HG03520 (cell line): ENCODE data around the gene CA9.

ENCODE experiments used
- ATAC-seq: cut with Tn5 transposase; IDR thresholded peaks from one replicate; pipeline ENCODE4 v1.9.1; 2021; ENCODE audit warnings: mild to moderate bottlenecking, moderate library complexity; ENCODE audit not compliant: unreplicated experiment

Gene CA9

DNA sequence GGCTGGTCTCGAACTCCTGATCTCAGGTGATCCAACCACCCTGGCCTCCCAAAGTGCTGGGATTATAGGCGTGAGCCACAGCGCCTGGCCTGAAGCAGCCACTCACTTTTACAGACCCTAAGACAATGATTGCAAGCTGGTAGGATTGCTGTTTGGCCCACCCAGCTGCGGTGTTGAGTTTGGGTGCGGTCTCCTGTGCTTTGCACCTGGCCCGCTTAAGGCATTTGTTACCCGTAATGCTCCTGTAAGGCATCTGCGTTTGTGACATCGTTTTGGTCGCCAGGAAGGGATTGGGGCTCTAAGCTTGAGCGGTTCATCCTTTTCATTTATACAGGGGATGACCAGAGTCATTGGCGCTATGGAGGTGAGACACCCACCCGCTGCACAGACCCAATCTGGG is 1.5 kb downstream of the CA9 start:
- no peak for ATAC-seq

DNA sequence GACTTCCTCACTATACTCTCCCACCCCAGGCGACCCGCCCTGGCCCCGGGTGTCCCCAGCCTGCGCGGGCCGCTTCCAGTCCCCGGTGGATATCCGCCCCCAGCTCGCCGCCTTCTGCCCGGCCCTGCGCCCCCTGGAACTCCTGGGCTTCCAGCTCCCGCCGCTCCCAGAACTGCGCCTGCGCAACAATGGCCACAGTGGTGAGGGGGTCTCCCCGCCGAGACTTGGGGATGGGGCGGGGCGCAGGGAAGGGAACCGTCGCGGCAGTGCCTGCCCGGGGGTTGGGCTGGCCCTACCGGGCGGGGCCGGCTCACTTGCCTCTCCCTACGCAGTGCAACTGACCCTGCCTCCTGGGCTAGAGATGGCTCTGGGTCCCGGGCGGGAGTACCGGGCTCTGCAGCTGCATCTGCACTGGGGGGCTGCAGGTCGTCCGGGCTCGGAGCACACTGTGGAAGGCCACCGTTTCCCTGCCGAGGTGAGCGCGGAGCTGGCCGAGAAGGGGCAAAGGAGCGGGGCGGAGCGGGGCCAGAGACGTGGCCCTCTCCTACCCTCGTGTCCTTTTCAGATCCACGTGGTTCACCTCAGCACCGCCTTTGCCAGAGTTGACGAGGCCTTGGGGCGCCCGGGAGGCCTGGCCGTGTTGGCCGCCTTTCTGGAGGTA is 2.1 kb downstream of the CA9 start:
- ATAC-seq, result no peak

DNA sequence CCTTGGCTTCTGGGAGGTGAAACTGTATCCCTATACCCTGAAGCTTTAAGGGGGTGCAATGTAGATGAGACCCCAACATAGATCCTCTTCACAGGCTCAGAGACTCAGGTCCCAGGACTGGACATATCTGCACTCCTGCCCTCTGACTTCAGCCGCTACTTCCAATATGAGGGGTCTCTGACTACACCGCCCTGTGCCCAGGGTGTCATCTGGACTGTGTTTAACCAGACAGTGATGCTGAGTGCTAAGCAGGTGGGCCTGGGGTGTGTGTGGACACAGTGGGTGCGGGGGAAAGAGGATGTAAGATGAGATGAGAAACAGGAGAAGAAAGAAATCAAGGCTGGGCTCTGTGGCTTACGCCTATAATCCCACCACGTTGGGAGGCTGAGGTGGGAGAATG is 5.4 kb downstream of the CA9 start:
- ATAC-seq, result no peak

DNA sequence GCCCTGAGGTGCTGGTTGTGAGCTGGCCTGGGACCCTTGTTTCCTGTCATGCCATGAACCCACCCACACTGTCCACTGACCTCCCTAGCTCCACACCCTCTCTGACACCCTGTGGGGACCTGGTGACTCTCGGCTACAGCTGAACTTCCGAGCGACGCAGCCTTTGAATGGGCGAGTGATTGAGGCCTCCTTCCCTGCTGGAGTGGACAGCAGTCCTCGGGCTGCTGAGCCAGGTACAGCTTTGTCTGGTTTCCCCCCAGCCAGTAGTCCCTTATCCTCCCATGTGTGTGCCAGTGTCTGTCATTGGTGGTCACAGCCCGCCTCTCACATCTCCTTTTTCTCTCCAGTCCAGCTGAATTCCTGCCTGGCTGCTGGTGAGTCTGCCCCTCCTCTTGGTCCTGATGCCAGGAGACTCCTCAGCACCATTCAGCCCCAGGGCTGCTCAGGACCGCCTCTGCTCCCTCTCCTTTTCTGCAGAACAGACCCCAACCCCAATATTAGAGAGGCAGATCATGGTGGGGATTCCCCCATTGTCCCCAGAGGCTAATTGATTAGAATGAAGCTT is 6.1 kb downstream of the CA9 start:
- ATAC-seq, result no peak

DNA sequence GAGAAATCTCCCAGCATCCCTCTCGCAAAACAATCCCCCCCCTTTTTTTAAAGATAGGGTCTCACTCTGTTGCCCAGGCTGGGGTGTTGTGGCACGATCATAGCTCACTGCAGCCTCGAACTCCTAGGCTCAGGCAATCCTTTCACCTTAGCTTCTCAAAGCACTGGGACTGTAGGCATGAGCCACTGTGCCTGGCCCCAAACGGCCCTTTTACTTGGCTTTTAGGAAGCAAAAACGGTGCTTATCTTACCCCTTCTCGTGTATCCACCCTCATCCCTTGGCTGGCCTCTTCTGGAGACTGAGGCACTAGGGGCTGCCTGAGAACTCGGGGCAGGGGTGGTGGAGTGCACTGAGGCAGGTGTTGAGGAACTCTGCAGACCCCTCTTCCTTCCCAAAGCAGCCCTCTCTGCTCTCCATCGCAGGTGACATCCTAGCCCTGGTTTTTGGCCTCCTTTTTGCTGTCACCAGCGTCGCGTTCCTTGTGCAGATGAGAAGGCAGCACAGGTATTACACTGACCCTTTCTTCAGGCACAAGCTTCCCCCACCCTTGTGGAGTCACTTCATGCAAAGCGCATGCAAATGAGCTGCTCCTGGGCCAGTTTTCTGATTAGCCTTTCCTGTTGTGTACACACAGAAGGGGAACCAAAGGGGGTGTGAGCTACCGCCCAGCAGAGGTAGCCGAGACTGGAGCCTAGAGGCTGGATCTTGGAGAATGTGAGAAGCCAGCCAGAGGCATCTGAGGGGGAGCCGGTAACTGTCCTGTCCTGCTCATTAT is 6.8 kb downstream of the CA9 start:
- ATAC-seq, result no peak

DNA sequence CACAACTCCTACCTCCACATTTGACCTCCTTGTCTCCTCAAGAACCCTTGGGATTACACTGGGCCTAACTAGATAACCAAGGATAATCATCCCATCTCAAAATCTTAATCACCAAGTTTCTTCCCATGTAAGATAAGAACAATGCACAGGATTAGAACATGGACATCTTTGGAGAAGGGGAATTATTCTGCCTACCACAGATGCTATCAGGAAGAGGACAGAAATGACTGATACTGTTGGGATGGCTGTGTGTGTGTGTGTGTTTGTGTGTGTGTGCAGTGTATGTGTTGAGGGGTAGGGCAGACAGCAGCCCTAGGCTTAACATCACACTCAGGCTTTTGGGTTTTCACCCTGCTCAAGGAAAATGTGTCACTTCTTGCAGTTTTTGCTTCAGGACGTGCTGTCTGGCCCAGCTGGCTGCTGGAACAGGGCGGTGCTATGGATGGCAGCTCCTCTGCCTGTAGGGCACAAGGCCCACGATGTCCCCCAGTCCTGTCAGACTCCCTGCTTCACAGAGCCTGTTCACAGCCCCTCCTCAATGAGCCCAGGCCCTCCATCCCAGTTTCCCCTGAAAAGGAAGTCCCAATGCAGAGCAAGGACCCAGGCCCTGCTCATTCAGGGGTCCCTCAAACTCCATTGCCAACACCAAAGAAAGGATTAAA is 7.7 kb downstream of the CA9 start:
- no peak for ATAC-seq

DNA sequence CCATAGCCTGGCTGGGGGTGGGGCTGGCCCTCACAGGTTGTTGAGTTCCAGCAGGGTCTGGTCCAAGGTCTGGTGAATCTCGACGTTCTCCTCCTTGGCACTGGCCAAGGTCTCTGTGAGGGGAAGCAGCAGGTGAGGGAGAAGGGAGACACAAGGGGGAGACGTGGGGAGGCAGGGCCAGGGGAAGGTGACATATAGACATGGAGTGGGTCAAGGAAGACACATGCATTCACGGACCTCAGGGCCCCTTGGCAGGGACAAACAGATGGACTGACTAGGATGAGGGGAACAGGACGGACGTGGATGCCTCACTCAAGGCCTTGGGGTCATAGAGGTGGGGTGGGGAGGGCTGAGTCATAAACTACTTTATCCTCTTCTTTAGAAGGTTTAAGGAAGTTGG is 8.3 kb downstream of the CA9 start:
- ATAC-seq, result no peak

DNA sequence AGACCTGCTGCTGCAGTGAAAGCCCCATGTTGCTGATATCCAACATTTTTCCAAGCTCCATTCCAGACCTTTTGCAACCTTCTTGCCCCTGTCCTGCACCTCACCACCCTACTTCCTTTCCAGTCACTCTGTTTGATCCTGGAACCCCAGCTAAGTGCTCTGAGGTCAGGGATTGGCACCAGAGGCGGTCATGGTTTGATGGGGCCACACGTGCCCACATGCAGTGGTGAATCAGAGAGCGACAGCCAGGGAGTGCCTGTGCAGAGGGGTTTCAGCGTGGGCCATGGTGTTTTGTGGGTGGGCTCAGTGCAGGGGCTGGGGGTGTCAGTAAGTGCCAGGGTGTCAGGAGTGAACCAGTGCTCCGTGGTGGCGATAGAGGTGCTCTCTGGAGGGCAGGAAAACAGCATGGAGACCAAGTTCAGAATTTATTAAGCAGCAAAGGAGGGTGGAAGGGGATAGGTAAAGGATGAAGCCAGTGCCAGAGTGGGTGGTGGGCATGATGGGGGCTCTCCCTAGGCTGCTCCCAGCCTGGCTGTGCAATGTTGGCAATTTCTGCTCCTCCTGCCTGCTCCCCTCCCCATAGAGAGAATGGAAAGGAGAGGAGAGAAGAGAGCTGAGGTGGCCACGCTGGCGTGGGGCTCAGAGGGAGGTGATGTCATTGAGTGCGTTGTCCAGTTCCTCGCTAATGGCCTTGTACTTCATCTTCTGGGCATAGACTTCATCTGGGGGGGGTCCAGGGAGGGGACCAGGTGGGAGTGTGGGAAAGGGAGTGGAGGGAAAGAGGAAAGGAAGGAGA is 9.0 kb downstream of the CA9 start:
- no peak for ATAC-seq

DNA sequence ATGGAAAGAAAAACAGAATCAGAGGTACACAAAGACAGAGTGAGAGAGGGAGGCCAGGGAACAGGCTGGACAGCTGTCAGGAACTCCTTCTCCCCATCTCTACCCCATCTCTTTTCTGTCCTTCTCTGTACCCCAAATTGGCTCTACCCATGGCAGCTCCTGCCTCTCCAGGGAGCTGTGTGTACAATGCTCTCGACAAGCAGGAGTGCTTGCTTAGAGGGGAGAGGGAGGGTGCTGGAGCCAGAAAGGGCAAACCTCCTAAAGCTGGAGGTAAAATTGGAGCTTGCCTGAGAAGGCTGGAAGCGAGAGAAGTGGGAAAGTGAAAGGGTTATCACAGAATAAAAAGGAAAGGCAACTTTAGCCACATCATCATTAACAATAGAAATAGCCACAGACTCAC is 9.6 kb downstream of the CA9 start:
- no peak for ATAC-seq

DNA sequence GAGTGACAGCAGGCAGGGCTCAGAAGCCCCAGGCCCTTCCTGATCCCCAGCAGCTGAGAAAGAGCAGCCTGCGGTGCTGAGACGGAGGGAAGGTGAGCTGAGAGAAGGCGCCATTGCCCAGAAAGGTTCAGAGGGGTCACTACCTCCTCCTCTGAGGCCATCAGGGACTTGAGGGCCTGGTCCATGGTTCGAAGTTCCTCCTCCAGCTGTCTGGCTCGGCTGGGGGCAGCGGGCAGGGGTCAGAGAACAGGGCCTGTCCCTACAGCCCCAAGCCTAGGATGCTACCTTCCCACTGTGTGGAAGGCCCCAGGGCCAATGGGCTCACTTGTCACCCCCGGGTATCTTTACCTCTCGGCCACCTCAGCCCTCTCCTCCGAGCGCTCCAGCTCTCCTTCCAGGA is 11.2 kb downstream of the CA9 start:
- no peak for ATAC-seq

DNA sequence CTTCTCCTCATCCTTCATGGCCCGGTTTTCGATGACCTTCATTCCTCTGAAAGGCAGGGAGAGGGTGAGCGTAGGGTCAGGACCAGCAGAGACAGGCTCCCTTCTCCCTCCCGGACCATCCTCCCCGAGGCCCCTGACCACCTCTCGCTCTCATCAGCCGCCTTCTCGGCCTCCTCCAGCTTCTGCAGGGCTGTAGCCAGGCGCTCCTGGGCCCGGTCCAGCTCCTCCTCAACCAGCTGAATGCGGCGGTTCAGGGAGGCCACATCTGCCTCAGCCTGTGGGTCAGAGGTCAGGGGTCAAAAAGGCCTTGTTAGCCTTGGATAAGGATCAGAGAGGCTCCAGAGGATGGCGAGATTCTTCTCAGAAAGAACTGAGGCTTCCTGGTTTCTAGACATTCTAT is 11.8 kb downstream of the CA9 start:
- no peak for ATAC-seq

DNA sequence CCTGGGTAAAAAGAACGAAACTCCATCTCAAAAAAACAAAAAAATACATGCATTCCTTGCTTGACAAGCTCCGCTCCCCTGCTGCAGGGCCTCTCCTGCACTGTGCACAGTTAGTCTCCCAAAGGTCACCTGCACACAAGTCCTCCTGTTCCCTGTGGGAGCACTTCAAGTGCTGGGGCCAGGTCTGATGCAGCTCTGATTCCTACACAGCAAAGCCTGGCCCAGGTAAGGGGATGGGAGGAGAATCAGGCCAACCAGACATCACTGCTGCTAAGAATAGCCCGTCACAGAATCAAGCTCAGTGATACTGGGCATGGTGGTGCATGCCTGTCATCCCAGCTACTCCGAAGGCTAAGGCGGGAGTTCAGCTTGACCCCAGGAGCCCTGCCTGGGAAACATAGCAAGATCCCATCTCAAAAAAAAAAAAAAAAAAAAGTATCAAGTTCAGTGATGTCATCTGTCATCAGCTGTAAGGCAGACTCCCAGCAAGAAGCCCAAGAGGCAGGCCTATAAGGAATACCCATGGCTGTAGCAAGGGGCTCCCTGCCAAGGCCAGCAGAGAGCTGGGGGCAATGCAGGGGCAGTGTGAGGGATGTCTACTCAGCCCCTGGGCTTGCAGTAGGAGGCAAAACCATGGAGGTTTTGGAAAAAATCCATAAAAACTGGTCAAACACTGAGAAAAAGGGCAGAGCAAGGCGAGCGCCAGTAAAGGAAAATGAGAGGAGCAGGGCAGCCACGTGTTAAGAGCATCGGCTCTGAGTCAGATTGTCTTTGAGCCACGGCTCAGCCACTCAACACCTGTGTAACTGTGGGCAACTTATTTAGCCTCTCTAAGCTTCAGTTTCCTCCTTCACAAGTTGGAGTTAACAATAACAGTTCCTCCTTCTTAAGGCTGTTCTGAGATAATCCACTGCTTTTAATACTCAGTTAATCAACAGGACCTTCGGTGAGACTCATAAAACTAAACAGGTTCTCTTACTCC is 12.8 kb downstream of the CA9 start:
- no peak for ATAC-seq

DNA sequence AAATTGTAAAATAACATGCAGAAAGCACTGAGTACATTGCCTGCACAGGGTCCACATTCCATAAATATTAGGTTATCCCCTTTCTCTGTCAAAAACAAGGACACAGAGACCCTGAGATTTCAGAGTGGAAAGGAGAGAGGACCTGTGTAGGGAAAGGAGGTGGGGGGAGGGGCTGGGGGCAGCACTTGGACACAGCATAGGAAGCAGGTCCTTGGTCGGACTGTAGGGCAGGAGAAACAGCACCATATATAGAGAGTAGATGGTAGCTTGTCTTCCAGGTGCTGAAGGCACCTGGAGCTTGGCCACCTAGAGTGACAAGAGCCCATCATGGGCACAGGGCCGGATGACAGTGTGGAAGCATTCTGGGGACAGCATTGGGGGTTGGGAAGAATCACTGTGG is 13.6 kb downstream of the CA9 start:
- no peak for ATAC-seq

DNA sequence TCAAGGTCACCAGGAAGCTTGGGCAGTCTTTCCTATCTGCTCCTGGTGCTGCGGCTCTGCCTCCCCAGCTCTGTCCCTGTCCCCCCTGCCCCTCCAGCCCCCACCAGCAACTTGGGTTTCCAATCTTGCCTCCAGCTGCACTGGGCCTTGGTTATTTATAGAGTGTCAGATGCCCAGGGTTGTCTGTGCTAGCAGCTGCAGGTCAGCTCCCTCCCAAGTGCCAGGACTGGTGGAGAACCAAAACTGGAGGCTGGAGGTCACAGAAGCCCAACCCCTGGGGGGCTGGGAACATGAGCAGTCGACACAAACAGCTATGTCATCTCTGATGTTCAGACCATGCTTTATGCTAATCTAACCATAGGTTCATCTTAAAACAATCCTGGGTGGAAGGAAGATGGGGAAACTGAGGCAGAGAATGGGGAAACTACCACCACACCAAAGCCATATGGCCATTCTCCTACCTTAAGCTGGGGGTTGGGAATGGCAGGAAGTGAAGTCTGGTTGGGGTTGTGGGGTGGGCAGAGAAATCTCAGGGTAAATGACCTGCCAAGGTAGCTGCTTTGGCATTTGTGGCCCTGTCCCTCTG is 14.3 kb downstream of the CA9 start:
- ATAC-seq, result no peak

DNA sequence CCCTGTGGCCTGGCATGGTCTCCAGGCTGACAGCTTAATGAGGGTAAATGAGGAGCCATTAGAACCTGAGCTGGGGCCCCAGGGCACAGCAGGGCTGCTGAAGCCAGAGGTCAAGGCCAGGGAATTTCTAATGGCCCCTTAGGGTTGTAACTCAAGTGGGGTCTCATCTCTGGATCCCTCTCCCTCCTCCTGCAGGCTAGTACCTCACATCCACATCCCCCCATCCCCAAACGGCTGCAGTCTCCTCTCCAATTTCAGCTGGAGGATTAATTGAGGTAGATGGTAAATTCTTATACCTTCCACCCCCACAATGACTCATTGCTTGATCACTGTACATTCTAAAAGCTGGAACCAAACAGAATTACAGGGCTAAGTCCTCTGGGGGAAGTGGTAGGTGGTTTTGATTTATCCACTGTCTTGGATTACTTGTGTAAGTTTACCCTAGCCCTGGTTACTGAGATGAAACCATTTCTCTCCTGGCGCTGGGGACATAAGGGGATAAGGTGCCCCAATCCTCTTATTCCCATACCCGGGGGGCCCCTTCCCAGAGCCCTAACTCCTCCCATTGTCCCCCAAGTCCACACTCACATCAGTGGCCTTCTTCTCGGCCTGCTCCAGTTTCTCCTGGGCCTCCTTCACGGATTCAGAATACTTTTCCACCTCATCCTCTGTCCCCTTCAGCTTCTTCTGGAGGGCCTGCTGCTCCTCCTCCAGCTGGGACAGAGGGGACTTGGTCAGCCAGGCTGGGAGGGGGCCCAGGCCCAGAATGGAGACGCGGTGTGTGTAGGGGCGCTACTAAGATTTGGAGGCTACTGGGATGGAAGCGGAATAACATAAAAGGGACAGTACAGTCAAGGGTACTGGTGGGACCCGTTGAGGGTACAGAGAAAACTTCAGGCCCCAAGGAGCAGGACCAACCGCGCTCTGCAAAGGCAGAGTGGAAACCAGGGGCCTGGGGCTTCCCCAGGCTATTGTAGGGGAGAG is 15.1 kb downstream of the CA9 start:
- no peak for ATAC-seq

DNA sequence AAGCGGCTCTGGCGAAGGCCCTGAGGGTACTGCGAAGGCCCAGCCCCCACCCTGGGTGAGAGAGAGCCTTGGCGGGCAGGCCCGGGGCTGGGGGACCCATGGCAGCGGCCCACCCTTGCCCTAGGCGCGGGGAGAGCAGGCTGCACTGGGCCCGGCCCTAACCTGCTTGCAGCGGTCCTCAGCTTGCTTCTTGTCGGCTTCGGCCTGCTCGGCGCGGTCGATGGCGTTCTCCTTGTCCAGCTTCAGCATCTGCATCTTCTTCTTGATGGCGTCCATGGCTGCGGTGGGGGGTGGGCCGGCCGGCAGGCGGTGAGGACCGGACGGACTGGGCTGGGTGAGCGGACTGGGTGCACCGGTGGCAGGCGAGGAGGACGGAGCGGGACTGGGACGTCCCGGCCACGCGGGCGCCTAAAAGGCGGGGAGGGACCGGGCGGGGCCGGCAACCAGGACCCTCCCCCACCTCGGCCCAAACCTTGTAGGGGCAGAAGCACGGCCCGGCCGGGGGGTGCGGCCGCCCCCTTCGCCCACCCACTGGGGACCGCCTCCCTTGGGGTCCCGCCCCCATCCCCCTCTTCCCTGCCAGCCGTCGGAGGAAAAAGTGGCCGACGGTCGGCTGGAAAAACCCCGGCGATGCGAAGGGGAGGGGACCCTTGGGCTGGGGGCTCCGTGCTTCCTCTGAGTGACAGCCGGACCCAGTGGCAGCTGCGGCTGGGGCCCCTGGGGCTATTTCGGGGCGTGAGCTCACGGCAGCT is 16.0 kb downstream of the CA9 start, which contains the start of gene TPM2:
TPM2 (minus strand) TSS at position 384 of the 752 bp plus-strand sequence; CDS start at position 276, 108 bp downstream.
- ATAC-seq, result no peak

DNA sequence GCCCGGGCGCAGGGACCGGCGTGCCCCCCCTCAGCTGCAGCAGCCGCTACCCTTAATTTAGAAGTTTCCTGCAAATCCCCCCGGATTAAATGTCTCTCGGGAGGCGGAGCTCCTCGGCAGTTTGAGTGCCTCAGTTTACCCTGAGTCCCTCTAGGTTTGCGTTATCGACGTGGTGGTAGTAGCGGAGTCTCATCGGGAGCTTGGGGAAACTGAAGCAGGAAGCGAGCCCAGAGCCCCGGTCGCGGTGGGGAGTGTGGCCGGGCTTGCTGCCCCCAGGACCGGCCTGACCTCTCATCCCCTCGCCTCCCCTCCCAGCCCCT is 16.5 kb downstream of the CA9 start:
- no peak for ATAC-seq
